ENCODE data around the gene MAB21L4. TPM values are rescaled to one million over a fixed set of nuclear protein-coding genes. Genes with fewer than 3 reads are reported as not detected.

The MAB21L4 gene
- total RNA-seq, 2 donors from 2014 or later, result not detected

- Histone ChIP-seq H3K27me3 (replicated peaks; ENCODE audit: insufficient read depth) (no peaks in the 10 kb centered on the region), H3K9me3 (no peaks in the 10 kb centered on the region), H3K36me3 (no peaks in the 10 kb centered on the region), H3K4me3 (no peak overlapping the region), H3K27ac (no peak overlapping the region), H3K4me1 (ENCODE audit: control insufficient read depth in 1 of 2, low read depth in 2 of 2) (peaks cover 0 to 11% of the 10 kb centered on the region in 2 donors)
- DNase-seq (ENCODE audit: low spot score) (no peak), ATAC-seq (ENCODE audit: insufficient number of reproducible peaks, low FRiP score, low read depth) (no peak)
- no peak for TF ChIP-seq CTCF (IDR thresholded peaks at IDR 0.05)
Measured at GRCh38 chr2:240836781-240837467, 59.0 kb downstream of the MAB21L4 start.

Other genes with a start within 250 kb of the MAB21L4 start
- not detected for gene AQP12B, start 213.3 kb downstream of the MAB21L4 start, total RNA-seq
- gene AQP12A, start 204.3 kb downstream of the MAB21L4 start, total RNA-seq, result not detected
- under 1 TPM in 1 of 2 donors, not detected in 1; 0.92 TPM for gene KIF1A, start 75.9 kb downstream of the MAB21L4 start, total RNA-seq
- not detected for gene AGXT, start 27.3 kb downstream of the MAB21L4 start, total RNA-seq
- not detected for gene CROCC2, start 10.2 kb upstream of the MAB21L4 start, total RNA-seq
- 100 to 1,000 TPM; 133 to 206 TPM for gene SNED1, start 102.5 kb upstream of the MAB21L4 start, total RNA-seq
- gene MTERF4, start 206.1 kb upstream of the MAB21L4 start, total RNA-seq, result 10 to 100 TPM; 24.6 to 39.4 TPM

Data from thoracic aorta (tissue), 2 donors.